ENCODE results near the gene CACNB1.

DNA sequence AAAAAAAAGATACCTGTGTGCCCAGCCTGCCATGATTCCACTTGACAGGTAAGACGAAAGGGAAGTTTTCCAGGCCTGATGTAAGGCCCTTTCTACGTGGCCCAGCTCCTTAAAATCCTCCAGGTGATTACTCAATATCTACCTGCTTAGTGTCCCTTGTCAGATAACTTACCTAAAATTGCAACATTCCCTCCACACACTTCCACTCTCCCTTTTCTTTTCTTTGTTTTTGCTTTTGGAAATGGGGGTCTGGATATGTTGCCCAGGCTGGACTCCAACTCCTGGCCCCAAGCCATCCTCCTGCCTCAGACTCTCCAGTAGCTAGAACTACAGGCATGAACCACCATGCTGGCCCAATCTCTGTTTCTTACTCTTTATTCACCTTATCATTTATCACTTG is 38.8 kb downstream of the CACNB1 start:
- TF ChIP-seq, protein P1, sequence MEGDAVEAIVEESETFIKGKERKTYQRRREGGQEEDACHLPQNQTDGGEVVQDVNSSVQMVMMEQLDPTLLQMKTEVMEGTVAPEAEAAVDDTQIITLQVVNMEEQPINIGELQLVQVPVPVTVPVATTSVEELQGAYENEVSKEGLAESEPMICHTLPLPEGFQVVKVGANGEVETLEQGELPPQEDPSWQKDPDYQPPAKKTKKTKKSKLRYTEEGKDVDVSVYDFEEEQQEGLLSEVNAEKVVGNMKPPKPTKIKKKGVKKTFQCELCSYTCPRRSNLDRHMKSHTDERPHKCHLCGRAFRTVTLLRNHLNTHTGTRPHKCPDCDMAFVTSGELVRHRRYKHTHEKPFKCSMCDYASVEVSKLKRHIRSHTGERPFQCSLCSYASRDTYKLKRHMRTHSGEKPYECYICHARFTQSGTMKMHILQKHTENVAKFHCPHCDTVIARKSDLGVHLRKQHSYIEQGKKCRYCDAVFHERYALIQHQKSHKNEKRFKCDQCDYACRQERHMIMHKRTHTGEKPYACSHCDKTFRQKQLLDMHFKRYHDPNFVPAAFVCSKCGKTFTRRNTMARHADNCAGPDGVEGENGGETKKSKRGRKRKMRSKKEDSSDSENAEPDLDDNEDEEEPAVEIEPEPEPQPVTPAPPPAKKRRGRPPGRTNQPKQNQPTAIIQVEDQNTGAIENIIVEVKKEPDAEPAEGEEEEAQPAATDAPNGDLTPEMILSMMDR (IDR thresholded peaks at IDR 0.05), result no peak
- TF ChIP-seq ZFX (IDR thresholded peaks at IDR 0.05; ENCODE audit: borderline replicate concordance), result no peak

All from 22Rv1 (cell line).